Measurements from ENCODE around the gene ASIC4. TPM values are rescaled to one million over a fixed set of nuclear protein-coding genes. Genes with fewer than 3 reads are reported as not detected.

The ASIC4 gene
- total and polyA plus RNA-seq, 2 of the 13 experiments (the other 11 are each of a cell fraction or from before 2014, with no cell fraction given), result 0.03 TPM; not detected in 1

DNA sequence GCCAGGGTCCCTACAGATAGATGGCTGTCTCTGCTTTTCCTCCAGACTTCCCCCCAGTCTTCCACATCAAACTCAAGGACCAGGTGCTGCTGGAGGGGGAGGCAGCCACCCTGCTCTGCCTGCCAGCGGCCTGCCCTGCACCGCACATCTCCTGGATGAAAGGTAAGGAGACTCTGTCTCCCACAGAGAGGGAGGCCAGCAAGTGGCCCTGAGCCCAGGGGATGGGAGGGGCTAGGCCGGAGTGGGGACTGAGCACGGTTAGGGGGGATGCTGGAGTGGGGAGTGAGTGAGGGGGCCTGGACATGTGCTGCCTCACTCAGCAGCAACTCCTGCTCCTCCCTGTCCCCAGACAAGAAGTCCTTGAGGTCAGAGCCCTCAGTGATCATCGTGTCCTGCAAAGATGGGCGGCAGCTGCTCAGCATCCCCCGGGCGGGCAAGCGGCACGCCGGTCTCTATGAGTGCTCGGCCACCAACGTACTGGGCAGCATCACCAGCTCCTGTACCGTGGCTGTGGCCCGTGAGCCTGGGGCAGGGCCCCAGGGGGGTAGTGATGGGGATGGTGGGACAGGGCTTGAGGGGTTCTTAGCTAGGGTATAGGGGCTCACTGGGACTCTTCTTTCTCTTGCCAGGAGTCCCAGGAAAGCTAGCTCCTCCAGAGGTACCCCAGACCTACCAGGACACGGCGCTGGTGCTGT lies 26.0 kb upstream of the ASIC4 start:
- POLR2A ChIA-PET, result interaction anchor here (1.1 kb wide), 1 partner anchor 9 kb away, joined by 3 read pairs; no protein-coding TSS in a partner anchor
- in situ Hi-C loops (cut with HindIII; ENCODE audit: extremely low pct_ligation_motif_present, low pct_unique_long_range_greater_than_20kb) (no loop called here), intact Hi-C loops (cut with micrococcal nuclease; ENCODE audit: unreplicated experiment) (no loop called here)
- DNase-seq (ENCODE audit: low spot score), result no peak
- no peaks in the 10 kb centered on the region for H3K9me3 ChIP-seq (ENCODE audit: low read length)
- BruUV-seq (replicated peaks), result no TSS peak
- no peaks in the 10 kb centered on the region for H4K20me1 ChIP-seq (ENCODE audit: insufficient read depth, low read length)
- ATAC-seq, result no peak
- H3K4me2 ChIP-seq (ENCODE audit: low read depth, low read length), result no peak overlapping the region
- WGBS (ENCODE audit: low lambda C conversion rate), result 0% methylated on average over 6 of the region's 17 CpGs
- H3K4me1 ChIP-seq (ENCODE audit: insufficient read depth, low read length), result peaks cover 6% of the 10 kb centered on the region; the same call in 1 of the 2 replicates
- CTCF ChIA-PET (ENCODE audit: low intra/inter-chr PET ratio, low total read pairs), result no interaction called here
- H3K79me2 ChIP-seq (ENCODE audit: insufficient read depth, low read length), result no peaks in the 10 kb centered on the region
- H3K27me3 ChIP-seq (ENCODE audit: control insufficient read depth in 1 of 2, insufficient read depth in 2 of 2, low read length in 2 of 2), result peaks cover 55 to 99% of the 10 kb centered on the region in 2 experiments; a peak in 4 of 5 replicates
- H3K9ac ChIP-seq (ENCODE audit: insufficient read depth, low read depth, low read length), result no peak overlapping the region
- FAIRE-seq, result no peak
- H3K27ac ChIP-seq (ENCODE audit: extremely low read length, insufficient read depth, low read length), result no peak overlapping the region
- no peak overlapping the region for H2AFZ ChIP-seq (ENCODE audit: low read length)
- no peak overlapping the region for H3K4me3 ChIP-seq (replicated peaks in 1 of 3; ENCODE audit: insufficient read depth in 1 of 3, low read depth in 2 of 3, low read length in 3 of 3)
- no peaks in the 10 kb centered on the region for H3K36me3 ChIP-seq (replicated peaks in 1 of 2; ENCODE audit: control insufficient read depth in 1 of 2, insufficient read depth in 2 of 2, low read length in 2 of 2)
- TF ChIP-seq HNRNPL (IDR thresholded peaks at IDR 0.05; ENCODE audit: low read depth, low read length) (no peak), ARID2 (CRISPR knock-in tag; IDR thresholded peaks at IDR 0.05; ENCODE audit: borderline replicate concordance) (no peak), ZNF720 (CRISPR knock-in tag; IDR thresholded peaks at IDR 0.05) (no peak), ZFP1 (CRISPR knock-in tag; IDR thresholded peaks at IDR 0.05) (no peak), ZBTB10 (CRISPR knock-in tag; IDR thresholded peaks at IDR 0.05; ENCODE audit: borderline replicate concordance) (no peak), GATA4 (IDR thresholded peaks at IDR 0.05; ENCODE audit: borderline replicate concordance, low read depth) (no peak), MXD3 (CRISPR knock-in tag; IDR thresholded peaks at IDR 0.05) (no peak), MAZ (IDR thresholded peaks at IDR 0.05; ENCODE audit: borderline replicate concordance, low read depth, low read length) (no peak), MAZ (CRISPR knock-in tag; IDR thresholded peaks at IDR 0.05; ENCODE audit: low read depth) (no peak), MAFF (IDR thresholded peaks at IDR 0.05; ENCODE audit: low read depth, low read length) (no peak), ZNF709 (CRISPR knock-in tag; IDR thresholded peaks at IDR 0.05) (no peak), ZNF326 (CRISPR knock-in tag; IDR thresholded peaks at IDR 0.05; ENCODE audit: borderline replicate concordance) (no peak), REPIN1 (CRISPR knock-in tag; IDR thresholded peaks at IDR 0.05; ENCODE audit: borderline replicate concordance, low read depth) (no peak), RFXAP (CRISPR knock-in tag; IDR thresholded peaks at IDR 0.05; ENCODE audit: borderline replicate concordance) (no peak), TGIF2 (CRISPR knock-in tag; IDR thresholded peaks at IDR 0.05) (no peak), FOXM1 (CRISPR knock-in tag; IDR thresholded peaks at IDR 0.05) (no peak)
- TF ChIP-seq, protein P1, sequence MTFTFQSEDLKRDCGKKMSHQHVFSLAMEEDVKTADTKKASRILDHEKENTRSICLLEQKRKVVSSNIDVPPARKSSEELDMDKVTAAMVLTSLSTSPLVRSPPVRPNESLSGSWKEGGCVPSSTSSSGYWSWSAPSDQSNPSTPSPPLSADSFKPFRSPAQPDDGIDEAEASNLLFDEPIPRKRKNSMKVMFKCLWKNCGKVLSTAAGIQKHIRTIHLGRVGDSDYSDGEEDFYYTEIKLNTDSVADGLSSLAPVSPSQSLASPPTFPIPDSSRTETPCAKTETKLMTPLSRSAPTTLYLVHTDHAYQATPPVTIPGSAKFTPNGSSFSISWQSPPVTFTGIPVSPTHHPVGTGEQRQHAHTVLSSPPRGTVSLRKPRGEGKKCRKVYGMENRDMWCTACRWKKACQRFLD (CRISPR knock-in tag; IDR thresholded peaks at IDR 0.05; ENCODE audit: borderline replicate concordance), result no peak
- TF ChIP-seq, protein P2, sequence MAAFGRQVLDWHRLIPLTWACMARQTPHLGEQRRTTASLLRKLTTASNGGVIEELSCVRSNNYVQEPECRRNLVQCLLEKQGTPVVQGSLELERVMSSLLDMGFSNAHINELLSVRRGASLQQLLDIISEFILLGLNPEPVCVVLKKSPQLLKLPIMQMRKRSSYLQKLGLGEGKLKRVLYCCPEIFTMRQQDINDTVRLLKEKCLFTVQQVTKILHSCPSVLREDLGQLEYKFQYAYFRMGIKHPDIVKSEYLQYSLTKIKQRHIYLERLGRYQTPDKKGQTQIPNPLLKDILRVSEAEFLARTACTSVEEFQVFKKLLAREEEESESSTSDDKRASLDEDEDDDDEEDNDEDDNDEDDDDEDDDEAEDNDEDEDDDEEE (CRISPR knock-in tag; IDR thresholded peaks at IDR 0.05), result no peak

All from HepG2 (cell line).